HG02678 (cell line): Measurements from ENCODE around the gene ADAM8.

Source experiments
- ATAC-seq: cut with Tn5 transposase; IDR thresholded peaks from one replicate; pipeline ENCODE4 v1.9.1; 2021; ENCODE audit warnings: mild to moderate bottlenecking, moderate library complexity; ENCODE audit not compliant: unreplicated experiment

The ADAM8 gene

GRCh38 chr10:133282846-133283390, 6.2 kb upstream of the ADAM8 start:
- ATAC-seq = no peak

- ATAC-seq = no peak
These were observed 5.1 kb upstream of the ADAM8 start for GRCh38 chr10:133281628-133282372.

- ATAC-seq = no peak
These were observed 4.4 kb upstream of the ADAM8 start for GRCh38 chr10:133281084-133281483.

- no peak for ATAC-seq
These were observed 3.9 kb upstream of the ADAM8 start for GRCh38 chr10:133280391-133281059.

GRCh38 chr10:133279326-133280226, 2.9 kb upstream of the ADAM8 start:
- no peak for ATAC-seq

GRCh38 chr10:133278577-133279265, 2.1 kb upstream of the ADAM8 start:
- ATAC-seq = peak; percentile 38

GRCh38 chr10:133277993-133278576, 1.4 kb upstream of the ADAM8 start:
- ATAC-seq = no peak

- ATAC-seq = no peak
These were observed 767 bp upstream of the ADAM8 start for GRCh38 chr10:133277277-133277992.

GRCh38 chr10:133276100-133276434, 601 bp downstream of the ADAM8 start:
- no peak for ATAC-seq

- ATAC-seq = peak; percentile 35
These were observed 980 bp downstream of the ADAM8 start for GRCh38 chr10:133275684-133276092.

GRCh38 chr10:133274751-133275683, 1.7 kb downstream of the ADAM8 start:
- peak; percentile 51 for ATAC-seq

GRCh38 chr10:133273534-133274143, 3.0 kb downstream of the ADAM8 start:
- ATAC-seq = no peak

GRCh38 chr10:133272964-133273420, 3.7 kb downstream of the ADAM8 start:
- no peak for ATAC-seq

- ATAC-seq = no peak
These were observed 4.2 kb downstream of the ADAM8 start for GRCh38 chr10:133272301-133272963.

GRCh38 chr10:133271521-133272300, 5.0 kb downstream of the ADAM8 start:
- ATAC-seq = no peak

- no peak for ATAC-seq
These were observed 5.8 kb downstream of the ADAM8 start for GRCh38 chr10:133270773-133271297.
